H1 (cell line): ENCODE results near the gene STKLD1. TPM values are rescaled to one million over a fixed set of nuclear protein-coding genes. Genes with fewer than 3 reads are reported as not detected.

ENCODE experiments used
- CTCF ChIA-PET: fragments of 300-600 bp; sonication (Branson Sonifier 250); formaldehyde crosslinking; loops from one replicate; lab custom pipeline; 2021; ENCODE audit not compliant: partially characterized antibody; lab: Charles Lee
- POLR2A ChIA-PET: fragments of 300-600 bp; sonication (Branson Sonifier 250); formaldehyde crosslinking; loops from one replicate; lab custom pipeline; 2021; ENCODE audit warnings: inconsistent platforms; ENCODE audit not compliant: partially characterized antibody; lab: Charles Lee
- DNase-seq, 2 experiments: peaks; one replicate each; pipeline versions ENCODE4 v3.0.0 to v3.0.0-alpha.2; 2010 to 2022; ENCODE audit warnings: low spot score in 2 of 2, low read depth in 1 of 2, mixed read lengths in 1 of 2
- FAIRE-seq: peaks from 2 replicates; lab custom pipeline; 2011; peaks lifted over from hg19 to GRCh38; lab: Jason Lieb, UNC
- H2AFZ ChIP-seq: 2 replicates; pipeline ENCODE4 v1.8.1; 2012; ENCODE audit warnings: low read length, inconsistent platforms
- H2AK5ac ChIP-seq: 2 replicates; pipeline ENCODE4 v1.6.1; 2013; ENCODE audit warnings: low read depth, low read length
- H2BK120ac ChIP-seq: replicated peaks from 2 replicates; pipeline ENCODE3; 2013; ENCODE audit warnings: low read depth, low read length, inconsistent platforms
- H2BK12ac ChIP-seq: 2 replicates; pipeline ENCODE4 v1.6.1; 2013; ENCODE audit warnings: low read depth, low read length
- H2BK15ac ChIP-seq: 2 replicates; pipeline ENCODE4 v1.6.1; 2013; ENCODE audit warnings: low read length
- H2BK20ac ChIP-seq: 2 replicates; pipeline ENCODE4 v1.6.1; 2013; ENCODE audit warnings: low read length
- H2BK5ac ChIP-seq: 2 replicates; pipeline ENCODE4 v1.6.1; 2013; ENCODE audit warnings: low read depth, low read length
- H3K14ac ChIP-seq: 2 replicates; pipeline ENCODE4 v1.6.1; 2013; ENCODE audit warnings: inconsistent platforms; ENCODE audit not compliant: insufficient read length
- H3K18ac ChIP-seq: 2 replicates; pipeline ENCODE4 v1.6.1; 2013; ENCODE audit warnings: low read length; ENCODE audit errors: extremely low read depth
- H3K23ac ChIP-seq: 2 replicates; pipeline ENCODE4 v1.6.1; 2013; ENCODE audit warnings: inconsistent platforms; ENCODE audit not compliant: insufficient read length
- H3K23me2 ChIP-seq: 2 replicates; pipeline ENCODE4 v1.6.1; 2013; ENCODE audit warnings: low read depth, low read length
- H3K27ac ChIP-seq: 2 replicates; pipeline ENCODE4 v1.6.1; 2011; ENCODE audit warnings: low read depth, low read length, inconsistent platforms
- H3K27me3 ChIP-seq, 4 experiments: replicated peaks in 1 of 4; 1 replicate in 1 of 4; 2 replicates in 3 of 4; pipeline versions ENCODE4 v1.6.1 to v1.8.1; 2011 to 2013; ENCODE audit warnings: low read length in 3 of 4, mild to moderate bottlenecking in 3 of 4, inconsistent platforms in 2 of 4, mixed read lengths in 2 of 4, moderate library complexity in 1 of 4; ENCODE audit not compliant: control insufficient read depth in 3 of 4, insufficient read depth in 3 of 4; ENCODE audit errors: extremely low read depth in 1 of 4
- H3K36me3 ChIP-seq, 4 experiments: 2 replicates each; pipeline versions ENCODE4 v1.6.1 to v1.8.1; 2011 to 2013; ENCODE audit warnings: mild to moderate bottlenecking in 4 of 4, low read length in 3 of 4, moderate library complexity in 2 of 4, control low read depth in 1 of 4, inconsistent platforms in 1 of 4; ENCODE audit not compliant: insufficient read depth in 4 of 4, control insufficient read depth in 2 of 4
- H3K4ac ChIP-seq: replicated peaks from 2 replicates; pipeline ENCODE3; 2013; ENCODE audit warnings: low read length, low read depth, mixed read lengths, inconsistent platforms; ENCODE audit not compliant: insufficient read length
- H3K4me1 ChIP-seq, 4 experiments: replicated peaks in 1 of 4; 1 replicate in 1 of 4; 2 replicates in 3 of 4; pipeline versions ENCODE4 v1.6.1 to v1.8.1; 2011 to 2013; ENCODE audit warnings: low read length in 3 of 4, inconsistent platforms in 2 of 4, mixed read lengths in 1 of 4; ENCODE audit not compliant: insufficient read depth in 4 of 4, control insufficient read depth in 3 of 4
- H3K4me2 ChIP-seq, 2 experiments: 2 replicates each; pipeline versions ENCODE4 v1.6.1 to v1.8.1; 2011 to 2013; ENCODE audit warnings: low read depth in 2 of 2, low read length in 2 of 2, control low read depth in 1 of 2, inconsistent platforms in 1 of 2, mild to moderate bottlenecking in 1 of 2; ENCODE audit not compliant: insufficient read depth in 1 of 2
- H3K4me3 ChIP-seq, 4 experiments: fragments of 200-600, 300-600 bp in 1 of 4; sonication (generic), shearing (Covaris generic), sonication (Bioruptor Twin) in 1 of 4; 2 replicates each; pipeline versions ENCODE4 v1.5.1 to v1.8.1; 2011 to 2016; ENCODE audit warnings: low read length in 4 of 4, low read depth in 3 of 4, control low read depth in 2 of 4, inconsistent platforms in 2 of 4, mild to moderate bottlenecking in 2 of 4, mixed read lengths in 1 of 4, moderate library complexity in 1 of 4; ENCODE audit not compliant: insufficient read depth in 2 of 4; ENCODE audit errors: extremely low read depth in 1 of 4
- H3K56ac ChIP-seq: replicated peaks from 2 replicates; pipeline ENCODE3; 2013; ENCODE audit warnings: low read depth, mild to moderate bottlenecking, mixed read lengths, low read length, inconsistent platforms; ENCODE audit not compliant: insufficient read length
- H3K79me1 ChIP-seq: 2 replicates; pipeline ENCODE4 v1.6.1; 2013; ENCODE audit warnings: low read depth, low read length, control low read depth
- H3K79me2 ChIP-seq, 2 experiments: 2 replicates each; pipeline versions ENCODE4 v1.6.1 to v1.8.1; 2012 to 2013; ENCODE audit warnings: low read length in 2 of 2, mild to moderate bottlenecking in 2 of 2, inconsistent platforms in 1 of 2; ENCODE audit not compliant: insufficient read depth in 2 of 2, control insufficient read depth in 1 of 2
- H3K9ac ChIP-seq, 4 experiments: replicated peaks in 1 of 4; 1 replicate in 1 of 4; 2 replicates in 3 of 4; pipeline versions ENCODE4 v1.6.1 to v1.8.1; 2011 to 2013; ENCODE audit warnings: low read depth in 3 of 4, low read length in 3 of 4, control low read depth in 2 of 4, mild to moderate bottlenecking in 2 of 4, moderate library complexity in 2 of 4, inconsistent platforms in 1 of 4; ENCODE audit errors: extremely low read depth in 1 of 4
- H3K9me3 ChIP-seq, 2 experiments: 2 replicates each; pipeline versions ENCODE4 v1.6.1 to v1.8.1; 2012 to 2013; ENCODE audit warnings: mild to moderate bottlenecking in 2 of 2, moderate library complexity in 2 of 2, control low read depth in 1 of 2, inconsistent platforms in 1 of 2, low read depth in 1 of 2, low read length in 1 of 2, mixed read lengths in 1 of 2; ENCODE audit not compliant: insufficient read depth in 2 of 2
- H4K20me1 ChIP-seq, 2 experiments: replicated peaks in 1 of 2; 2 replicates each; pipeline versions ENCODE3 to v1.8.1; 2011 to 2013; ENCODE audit warnings: inconsistent platforms in 2 of 2, low read length in 2 of 2, mild to moderate bottlenecking in 1 of 2; ENCODE audit not compliant: insufficient read depth in 2 of 2, control insufficient read depth in 1 of 2
- H4K5ac ChIP-seq: 2 replicates; pipeline ENCODE4 v1.6.1; 2013; ENCODE audit warnings: low read length, low read depth, mixed read lengths, inconsistent platforms; ENCODE audit not compliant: insufficient read length
- H4K8ac ChIP-seq: 2 replicates; pipeline ENCODE4 v1.8.0; 2013; ENCODE audit warnings: mild to moderate bottlenecking, moderate library complexity, low read length, inconsistent platforms; ENCODE audit not compliant: insufficient read depth; ENCODE audit errors: extremely low read depth
- H4K91ac ChIP-seq: replicated peaks from 2 replicates; pipeline ENCODE3; 2013; ENCODE audit warnings: low read length, mixed read lengths, inconsistent platforms; ENCODE audit not compliant: insufficient read length
- CEBPB ChIP-seq: IDR thresholded peaks from 2 replicates; pipeline ENCODE4 v1.6.1; 2012; ENCODE audit warnings: low read depth, low read length
- CTCF ChIP-seq, 3 experiments: IDR thresholded peaks; 1 replicate in 2 of 3; 2 replicates in 1 of 3; pipeline versions ENCODE4 v1.5.1 to v1.6.1; 2011; ENCODE audit warnings: low read length in 3 of 3, mild to moderate bottlenecking in 3 of 3, inconsistent platforms in 2 of 3, low read depth in 1 of 3, moderate library complexity in 1 of 3; ENCODE audit not compliant: insufficient read depth in 1 of 3; ENCODE audit errors: control extremely low read depth in 1 of 3
- NRF1 ChIP-seq: IDR thresholded peaks from 2 replicates; pipeline ENCODE4 v1.6.1; 2011; ENCODE audit warnings: mild to moderate bottlenecking, low read depth, low read length, improper control_type of control experiment
- WGBS, 2 experiments: shearing (Covaris generic) in 1 of 2; methylation state at CpG; one replicate each; pipeline versions ENCODE4 v1.1.6 to v1.1.7; 2013 to 2015; ENCODE audit warnings: low lambda C conversion rate in 2 of 2, mixed read lengths in 2 of 2, inconsistent platforms in 1 of 2, low coverage in 1 of 2, missing lambda C conversion rate in 1 of 2; ENCODE audit not compliant: insufficient replicate concordance in 2 of 2, insufficient coverage in 1 of 2, insufficient read length in 1 of 2; ENCODE audit errors: extremely low coverage in 1 of 2, missing lambda C conversion rate in 1 of 2; 5-methylcytosine and 5-hydroxymethylcytosine counted together
- polyA plus RNA-seq, 7 experiments: library from polyadenylated mRNA; depleted of rRNA in 3 of 7; stranded (reverse) in 5 of 7; unstranded in 2 of 7; fragments of >200 nt in 5 of 7; fragments of 200-250 nt in 2 of 7; gene quantifications; 1 replicate in 5 of 7; 2 replicates in 1 of 7; 4 replicates in 1 of 7; pipeline versions ENCODE4 v1.2.1 to v1.2.3, GENCODE V29; 2011 to 2013; ENCODE audit warnings: missing spikeins in 2 of 7, mixed read lengths in 2 of 7
- total RNA-seq: library from RNA; stranded (reverse); fragmentation: NEBNext Ultra II Directional; extraction: Animal tissue kit (Norgen Biotek cat#: 25700); gene quantifications from 2 replicates; pipeline ENCODE4 v1.2.1, GENCODE V29; 2021

Gene STKLD1
- total and polyA plus RNA-seq, 2 of the 8 experiments (the other 6 are each of a cell fraction or from before 2014, with no cell fraction given) = 0.26 TPM; not detected in 1

- no peak overlapping the region for H2BK15ac ChIP-seq
- H3K4ac ChIP-seq = no peak overlapping the region
- peaks cover 0 to 4% of the 10 kb centered on the region in 2 experiments for H4K20me1 ChIP-seq
- no peak overlapping the region for H3K9ac ChIP-seq
- H2BK20ac ChIP-seq = no peak overlapping the region
- no peaks in the 10 kb centered on the region for H3K79me2 ChIP-seq
- CTCF ChIA-PET = interaction anchor here (1.0 to 7.2 kb wide), 7 partner anchors 9 to 44 kb away, joined by 3 to 64 read pairs (median 6); no protein-coding TSS in a partner anchor
- no peak overlapping the region for H2AFZ ChIP-seq
- no peak overlapping the region for H3K23ac ChIP-seq
- TF ChIP-seq CEBPB (no peak), CTCF (IDR thresholded peaks at IDR 0.05; ENCODE audit: control extremely low read depth in 1 of 3, insufficient read depth in 1 of 3, low read depth in 1 of 3, low read length in 3 of 3) (no peak), NRF1 (no peak)
- no peak for DNase-seq
- H4K91ac ChIP-seq = no peak overlapping the region
- no peak overlapping the region for H4K8ac ChIP-seq
- H3K9me3 ChIP-seq = no peaks in the 10 kb centered on the region
- no peak overlapping the region for H3K56ac ChIP-seq
- no peak overlapping the region; the same call in 1 of the 2 replicates for H2BK5ac ChIP-seq
- H3K27me3 ChIP-seq = no peaks in the 10 kb centered on the region
- no peaks in the 10 kb centered on the region for H3K36me3 ChIP-seq
- H3K18ac ChIP-seq = no peak overlapping the region
- no peak overlapping the region for H3K4me2 ChIP-seq
- H2BK12ac ChIP-seq = no peak overlapping the region
- H4K5ac ChIP-seq = no peak overlapping the region
- H2AK5ac ChIP-seq = no peak overlapping the region
- H3K27ac ChIP-seq = no peak overlapping the region
- FAIRE-seq = no peak
- POLR2A ChIA-PET = interaction anchor here (0.8 to 1.2 kb wide), 4 partner anchors 11 to 94 kb away, joined by 3 to 5 read pairs (median 3); partner anchors contain the start of genes MED22 and RPL7A
- no peak overlapping the region for H3K4me3 ChIP-seq
- no peaks in the 10 kb centered on the region for H3K79me1 ChIP-seq
- no peaks in the 10 kb centered on the region for H3K23me2 ChIP-seq
- no peak overlapping the region for H3K14ac ChIP-seq
- H2BK120ac ChIP-seq = no peak overlapping the region
- 82% methylated on average over 5 of the region's 5 CpGs; no CpG with 5 or more reads in 1 of the 2 experiments for WGBS, 2 experiments
- H3K4me1 ChIP-seq = no peaks in the 10 kb centered on the region
Measured at GRCh38 chr9:133441571-133441970, 65.4 kb downstream of the STKLD1 start.
